HG03196 (cell line): ENCODE results near the gene LRBA.
"Not testable (repeated sequence)": the region's sequence is repeated elsewhere in the genome, so short reads cannot be mapped to it uniquely, and the experiment has no call there.

ENCODE experiments used
- ATAC-seq: cut with Tn5 transposase; IDR thresholded peaks from one replicate; pipeline ENCODE4 v1.9.1; 2021; ENCODE audit not compliant: unreplicated experiment

LRBA gene

DNA sequence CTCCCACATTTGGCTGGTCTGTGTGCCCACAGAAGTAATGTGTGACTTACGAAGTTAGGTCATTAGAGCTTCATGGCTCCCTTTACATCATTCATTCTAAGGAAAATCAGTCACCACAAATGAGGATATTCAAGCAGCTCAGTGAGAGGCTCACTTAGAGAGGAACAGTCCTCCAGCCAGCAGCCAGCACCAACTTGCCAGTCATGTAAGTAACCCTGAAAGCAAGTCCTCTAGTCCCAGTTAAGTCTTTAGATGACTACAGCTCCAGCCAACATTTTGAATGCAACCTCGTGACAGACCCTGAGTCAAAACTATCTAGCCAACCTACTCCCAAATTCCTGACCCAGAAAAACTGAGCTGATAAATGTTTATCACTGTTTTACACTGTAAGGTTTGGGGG, 71.3 kb downstream of the LRBA start:
- ATAC-seq = no peak

DNA sequence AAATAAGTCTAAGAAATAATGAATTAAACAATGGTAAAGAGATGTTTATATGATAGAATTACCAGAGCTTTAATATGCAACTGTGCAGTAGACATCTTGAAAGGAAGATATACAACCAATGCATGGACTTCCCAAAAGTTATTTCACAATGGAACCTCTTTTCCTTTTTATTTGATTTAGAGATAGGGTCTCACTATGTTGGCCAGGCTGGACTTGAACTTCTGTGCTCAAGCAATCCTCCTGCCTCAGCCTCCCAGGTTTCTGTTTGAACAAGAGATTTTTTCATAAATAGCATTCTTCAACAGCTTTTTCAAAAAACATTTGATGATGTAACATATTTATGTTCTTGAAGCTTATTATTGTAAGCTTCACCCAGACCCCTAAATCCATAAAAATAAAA, 72.0 kb downstream of the LRBA start:
- no peak for ATAC-seq

DNA sequence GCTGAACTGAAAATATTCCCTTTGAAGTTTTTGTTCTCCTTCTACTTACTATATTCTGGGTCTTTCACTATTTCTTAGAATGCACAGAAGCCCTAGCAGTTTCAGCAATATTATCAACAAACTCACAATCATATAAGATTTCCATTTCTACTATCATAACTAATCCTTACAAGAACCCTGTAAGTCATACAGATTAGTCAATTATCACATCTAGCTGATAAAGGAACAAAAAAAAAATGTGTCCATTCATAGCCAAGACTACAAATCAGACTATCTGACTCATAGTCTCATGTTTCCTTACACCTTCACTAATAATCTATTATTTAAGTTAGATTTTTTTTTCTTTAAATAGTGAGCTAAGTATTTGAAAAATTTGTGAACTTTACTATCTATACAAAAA, 72.5 kb downstream of the LRBA start:
- ATAC-seq = no peak

DNA sequence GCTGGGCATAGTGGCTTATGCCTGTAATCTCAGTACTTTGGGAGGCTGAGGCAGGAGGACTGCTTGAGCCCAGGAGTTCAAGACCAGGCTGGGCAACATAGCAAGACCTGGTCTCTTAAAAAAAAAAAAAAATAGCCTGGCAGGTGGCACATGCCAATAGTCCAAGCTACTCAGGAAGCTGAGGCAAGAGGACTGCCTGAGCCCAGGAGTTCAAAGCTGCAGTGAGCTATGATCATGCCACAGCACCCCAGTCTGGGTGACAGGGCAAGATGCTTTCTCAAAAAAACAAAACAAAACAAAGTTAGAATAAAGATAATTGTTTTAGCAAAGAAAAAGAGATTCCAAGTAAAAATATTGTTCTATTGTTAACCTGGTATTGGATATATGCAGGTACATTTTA, 75.0 kb downstream of the LRBA start:
- no peak for ATAC-seq

DNA sequence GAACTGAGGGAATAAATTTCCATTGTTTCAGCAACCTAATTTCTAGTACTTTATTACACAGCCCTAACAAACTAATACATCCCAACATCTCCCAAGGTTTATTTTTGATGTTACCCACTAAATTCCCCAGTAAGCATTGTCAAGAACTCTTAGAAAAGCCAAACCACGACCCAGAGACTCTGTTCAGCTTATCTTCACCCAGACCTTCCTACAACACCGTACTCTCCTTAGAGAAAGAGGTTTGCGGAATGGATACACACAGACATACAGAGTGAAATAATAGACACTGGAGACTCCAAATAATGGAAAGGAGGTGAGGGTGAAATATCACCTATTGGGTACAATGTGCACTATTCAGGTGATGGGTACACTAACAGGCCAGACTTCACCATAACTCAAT, 75.6 kb downstream of the LRBA start:
- ATAC-seq = no peak

DNA sequence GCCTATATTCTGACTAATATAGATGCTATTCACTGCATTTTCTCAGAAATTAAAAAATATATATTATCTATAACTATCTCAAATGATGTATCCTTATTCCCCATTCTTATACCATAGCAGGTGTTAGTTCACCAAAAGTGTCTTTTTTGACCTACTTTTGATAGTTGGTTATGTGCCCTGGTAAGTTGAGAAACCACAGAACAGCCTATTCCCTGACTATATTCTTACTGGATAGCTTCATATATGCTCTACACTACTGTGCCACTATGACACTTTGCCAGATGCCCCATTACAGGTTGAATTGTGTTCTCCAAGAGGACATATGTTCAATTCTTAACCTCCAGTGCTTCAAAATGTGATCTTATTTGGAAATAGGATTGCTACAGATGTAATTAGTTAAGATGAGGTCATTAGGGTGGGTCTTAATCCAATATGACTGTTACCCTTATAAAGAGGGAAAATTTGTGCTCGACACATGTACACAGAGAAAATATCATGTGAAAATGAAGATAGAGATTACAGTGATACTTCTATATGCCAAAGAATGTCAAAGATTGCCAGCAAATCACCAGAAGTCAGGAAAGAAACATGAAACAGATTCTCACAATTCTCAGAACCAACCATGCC, 76.1 kb downstream of the LRBA start:
- ATAC-seq = no peak

DNA sequence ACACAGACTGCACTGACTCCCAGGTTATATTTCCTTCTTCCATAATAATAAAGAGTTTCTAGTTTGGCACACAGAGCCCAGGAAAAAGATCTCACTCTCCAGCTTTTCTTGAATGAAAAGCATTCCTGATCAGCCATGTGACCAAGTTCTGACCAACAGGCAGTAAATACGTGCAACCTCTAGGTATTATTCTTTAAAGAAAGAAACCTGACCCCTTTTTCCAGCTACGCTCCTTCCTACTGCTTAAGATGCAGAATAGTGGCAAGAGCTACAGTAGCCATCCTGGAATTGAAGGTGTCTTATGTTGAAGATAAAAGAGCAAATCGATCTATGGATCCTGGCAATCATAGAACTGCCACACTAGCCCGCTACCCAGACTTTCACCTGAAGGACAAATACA, 76.7 kb downstream of the LRBA start:
- ATAC-seq = no peak

DNA sequence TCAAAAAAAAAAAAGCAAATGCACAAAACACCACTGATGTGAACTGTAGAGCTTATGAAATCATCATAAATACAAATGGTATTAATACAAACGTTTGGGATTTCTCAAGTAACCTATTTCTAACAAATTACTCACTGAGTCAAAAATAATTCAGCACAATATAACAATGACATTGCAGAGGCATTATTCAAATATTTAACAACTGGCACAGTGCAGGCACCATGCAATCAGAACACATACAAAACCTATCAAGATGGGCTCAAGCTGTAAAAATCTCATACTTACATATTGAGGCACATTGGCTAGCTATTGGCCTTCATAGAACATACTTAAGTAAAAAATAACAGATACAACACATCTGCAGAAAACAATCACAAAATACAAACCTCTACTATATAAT, 81.1 kb downstream of the LRBA start:
- no peak for ATAC-seq

DNA sequence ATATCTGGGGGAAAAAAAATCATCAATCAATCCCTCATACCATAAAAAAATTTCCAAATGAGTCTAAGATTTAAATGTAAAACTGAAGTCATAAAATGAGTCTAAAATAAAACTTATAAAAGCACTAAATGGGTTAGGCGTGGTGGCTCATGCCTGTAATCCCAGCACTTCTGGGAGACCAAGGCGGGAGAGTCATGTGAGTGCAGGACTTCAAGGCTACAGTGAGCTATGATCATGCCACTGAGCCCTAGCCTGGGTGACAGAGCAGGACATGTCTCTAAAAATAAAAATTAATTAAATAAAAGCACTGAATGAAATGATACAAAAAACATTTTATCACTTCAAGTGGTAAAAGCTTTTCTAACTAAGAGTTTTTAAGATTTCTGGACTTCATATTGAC, 83.3 kb downstream of the LRBA start:
- ATAC-seq = no peak

DNA sequence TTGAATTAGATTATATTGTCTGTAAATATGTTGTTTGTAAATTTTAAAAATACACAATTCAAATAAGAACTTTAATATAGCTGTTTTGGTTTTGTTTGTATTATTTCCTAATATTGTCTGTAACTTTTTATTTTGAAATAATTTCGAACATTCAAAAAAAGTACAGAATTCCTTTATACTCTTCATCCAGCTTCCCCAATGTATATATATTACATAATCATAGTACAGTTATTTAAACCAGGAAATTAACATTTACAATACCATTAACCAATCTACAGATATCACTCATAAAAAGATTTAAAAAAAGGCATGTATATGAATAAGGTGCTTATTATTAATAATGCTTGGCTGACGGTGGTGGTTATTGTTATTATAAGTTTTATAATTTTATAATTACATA, 84.1 kb downstream of the LRBA start:
- no peak for ATAC-seq

DNA sequence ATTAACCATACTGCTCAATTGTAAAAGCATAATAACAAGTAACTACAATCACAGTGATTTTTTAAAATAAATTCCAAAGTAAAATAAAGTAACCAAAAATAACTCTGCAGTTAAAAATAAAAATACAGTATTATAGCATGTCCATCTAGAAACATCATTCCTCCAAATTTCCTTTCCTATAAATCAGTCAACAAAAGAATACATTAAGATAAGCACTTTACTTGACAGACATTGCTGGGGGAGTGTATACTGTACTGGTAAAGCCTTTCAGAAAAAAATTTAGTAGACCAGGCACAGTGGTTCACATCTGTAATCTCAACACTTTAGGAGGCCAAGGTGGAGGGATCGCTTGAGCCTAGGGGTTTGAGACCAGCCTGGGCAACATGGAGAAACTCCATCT, 91.1 kb downstream of the LRBA start:
- ATAC-seq = no peak

DNA sequence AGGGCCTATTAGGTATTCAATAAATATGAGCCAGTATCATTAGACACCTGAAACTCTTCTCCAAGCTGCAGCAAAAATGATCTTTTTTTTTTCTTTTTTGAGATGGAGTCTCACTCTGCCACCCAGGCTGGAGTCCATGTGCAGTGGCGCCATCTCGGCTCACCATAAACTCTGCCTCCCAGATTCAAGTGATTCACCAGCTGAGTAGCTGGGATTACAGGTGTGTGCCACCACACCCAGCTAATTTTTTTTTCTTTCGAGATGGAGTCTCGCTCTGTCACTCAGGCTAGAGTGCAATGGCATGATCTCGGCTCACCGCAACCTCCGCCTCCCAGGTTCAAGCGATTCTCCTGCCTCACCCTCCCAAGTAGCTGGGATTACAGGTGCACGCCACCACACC, 93.6 kb downstream of the LRBA start:
- not testable (repeated sequence) for ATAC-seq

DNA sequence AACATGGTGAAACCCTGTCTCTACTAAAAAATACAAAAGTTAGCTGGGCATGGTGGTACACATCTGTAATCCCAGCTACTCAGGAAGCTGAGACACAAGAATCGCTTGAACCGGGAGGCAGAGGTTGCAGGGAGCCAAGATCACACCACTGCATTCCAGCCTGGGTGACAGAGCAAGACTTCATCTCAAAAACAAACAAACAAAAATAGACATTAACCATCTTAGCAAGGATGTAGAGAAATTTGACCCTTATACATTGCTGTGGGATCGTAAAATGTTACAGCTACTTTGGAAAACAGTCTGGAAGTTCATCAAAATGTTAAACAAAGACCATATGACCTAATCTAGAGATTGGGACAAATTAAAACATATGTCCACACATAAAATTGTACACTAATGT, 96.5 kb downstream of the LRBA start:
- ATAC-seq = not testable (repeated sequence)

DNA sequence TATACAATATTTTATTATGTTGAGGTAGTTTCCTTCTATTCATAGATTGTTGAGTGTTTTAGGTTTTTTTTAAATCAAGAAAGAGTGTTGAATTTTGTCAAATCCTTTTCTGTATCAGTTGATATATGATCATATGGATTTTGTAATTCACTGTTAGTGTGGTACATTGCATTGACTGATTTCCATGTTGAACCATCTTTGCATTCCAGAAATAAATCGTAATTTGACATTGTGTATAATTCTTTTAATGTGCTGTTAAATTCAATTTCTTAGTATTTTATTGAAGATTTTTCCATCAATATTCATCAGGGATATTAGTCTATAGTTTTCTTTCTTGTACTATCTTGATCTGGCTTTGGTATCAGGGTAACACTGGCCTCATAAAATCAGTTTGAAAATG, 103.8 kb downstream of the LRBA start:
- ATAC-seq = no peak

DNA sequence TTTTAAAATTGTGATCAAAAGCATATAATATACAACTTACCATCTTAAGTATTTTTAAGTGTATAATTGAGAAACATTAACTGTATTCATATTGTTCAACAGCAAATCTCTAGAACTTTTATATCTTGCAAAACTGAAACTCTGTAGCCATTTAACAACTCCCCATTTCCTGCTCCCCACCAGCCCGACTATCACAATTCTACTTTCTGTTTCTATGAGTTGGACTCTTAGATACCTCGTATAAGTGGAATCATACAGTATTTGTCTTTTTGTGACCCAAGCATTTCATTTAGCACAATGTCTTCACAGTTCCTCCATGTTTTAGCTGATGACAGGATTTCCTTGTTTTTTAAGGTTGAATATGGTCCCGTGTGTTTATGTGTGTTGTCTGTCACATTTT, 106.0 kb downstream of the LRBA start:
- no peak for ATAC-seq

DNA sequence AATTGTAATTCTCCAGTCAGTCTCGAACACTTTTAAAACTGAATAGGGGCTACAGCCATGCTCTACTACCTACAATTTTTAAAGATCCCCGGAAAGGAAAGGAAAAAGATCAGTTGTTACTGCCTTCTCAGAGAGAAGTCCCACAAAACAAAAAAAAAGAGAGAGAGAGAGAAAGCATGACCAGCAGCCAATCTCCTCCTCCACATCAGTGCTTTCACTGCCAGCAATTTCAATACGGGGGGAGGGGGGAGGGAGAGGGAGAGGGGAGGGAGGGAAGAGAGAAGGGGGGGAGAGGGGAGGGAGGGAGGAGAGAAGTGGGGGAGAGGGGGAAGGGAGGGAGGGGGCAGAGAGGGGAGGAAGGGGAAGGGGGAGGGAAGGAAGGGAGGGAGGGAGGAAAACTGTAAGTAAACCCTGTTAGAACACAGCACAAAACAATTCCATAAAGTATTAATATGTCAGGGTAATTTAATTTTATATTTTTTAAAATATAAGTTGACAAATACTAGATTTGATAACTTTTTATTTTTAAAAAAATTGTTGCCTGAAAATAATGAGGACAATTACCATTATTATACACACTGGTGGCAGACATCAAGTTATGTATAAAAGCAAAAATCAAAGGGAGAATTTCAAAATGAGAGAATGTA, 108.0 kb downstream of the LRBA start:
- no peak for ATAC-seq

DNA sequence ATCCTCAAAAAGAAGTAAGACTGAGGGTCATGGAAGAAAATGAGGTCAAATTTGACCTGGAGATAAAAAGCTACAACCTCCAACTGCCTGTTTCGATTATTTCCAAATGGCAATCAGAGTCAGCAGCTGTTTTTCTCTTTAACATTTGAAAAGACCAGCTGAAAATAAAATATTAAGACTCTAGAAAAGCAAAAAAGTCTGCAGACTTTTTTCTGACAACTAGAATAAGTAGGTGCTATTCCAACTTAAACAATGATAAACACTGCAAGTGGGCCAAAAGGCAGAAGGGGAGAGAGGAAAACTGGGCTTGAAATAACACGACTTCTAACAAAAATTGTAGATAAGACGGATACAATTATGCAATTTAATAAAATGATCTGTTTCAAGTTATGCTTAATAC, 110.4 kb downstream of the LRBA start:
- no peak for ATAC-seq

DNA sequence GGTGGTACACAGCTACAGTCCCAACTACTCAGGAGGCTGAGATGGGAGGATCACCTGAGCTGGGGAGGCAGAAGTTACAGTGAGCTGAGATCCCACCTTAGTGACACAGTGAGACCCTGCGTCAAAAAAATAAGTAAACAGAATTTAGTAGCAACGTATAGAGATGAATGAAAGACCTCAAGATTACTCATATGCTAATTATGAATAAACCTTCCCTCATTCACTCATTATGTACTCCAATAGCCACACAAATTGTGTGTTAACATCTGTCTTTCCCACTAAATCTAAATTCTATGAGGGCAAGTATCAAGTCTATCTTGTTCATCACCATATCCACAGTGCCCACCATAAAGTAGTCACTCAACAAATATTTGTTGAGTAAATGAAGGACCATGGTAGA, 111.5 kb downstream of the LRBA start:
- ATAC-seq = no peak

DNA sequence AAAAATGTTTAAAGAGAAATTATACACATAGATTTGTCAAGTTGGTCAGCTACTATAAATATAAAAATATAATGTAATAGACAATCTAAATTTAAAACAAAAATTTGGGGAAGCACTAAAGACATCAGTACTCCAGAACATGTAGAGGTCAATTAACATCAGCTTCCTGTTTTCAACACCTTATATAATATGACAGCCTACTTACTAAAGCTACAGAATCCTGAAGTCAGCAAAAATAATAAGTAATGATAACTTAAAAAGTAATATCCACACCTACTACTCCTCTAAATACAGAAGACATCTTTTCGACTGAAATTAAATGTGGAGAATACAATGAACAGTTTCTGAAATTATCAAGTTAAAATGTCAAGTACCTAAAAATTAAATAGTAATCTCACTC, 118.6 kb downstream of the LRBA start:
- no peak for ATAC-seq

DNA sequence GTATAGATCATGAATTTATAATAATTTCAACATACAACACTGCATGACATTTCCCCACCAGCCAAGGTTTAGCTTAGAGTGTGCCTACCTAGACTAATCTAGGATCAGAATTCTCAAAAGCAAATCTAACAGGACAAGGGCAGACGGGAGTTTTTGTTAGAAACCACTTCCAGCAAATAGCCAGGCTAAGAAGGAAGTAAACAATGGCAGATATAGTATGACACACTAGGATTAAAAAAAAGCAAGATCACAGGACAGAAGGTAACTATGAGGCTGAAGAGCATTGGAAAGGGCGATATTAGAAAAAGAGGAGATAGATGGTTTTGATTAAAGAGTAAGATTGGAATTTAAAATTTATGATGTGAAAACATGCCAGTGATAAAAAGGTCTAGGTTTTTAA, 124.8 kb downstream of the LRBA start:
- ATAC-seq = no peak

DNA sequence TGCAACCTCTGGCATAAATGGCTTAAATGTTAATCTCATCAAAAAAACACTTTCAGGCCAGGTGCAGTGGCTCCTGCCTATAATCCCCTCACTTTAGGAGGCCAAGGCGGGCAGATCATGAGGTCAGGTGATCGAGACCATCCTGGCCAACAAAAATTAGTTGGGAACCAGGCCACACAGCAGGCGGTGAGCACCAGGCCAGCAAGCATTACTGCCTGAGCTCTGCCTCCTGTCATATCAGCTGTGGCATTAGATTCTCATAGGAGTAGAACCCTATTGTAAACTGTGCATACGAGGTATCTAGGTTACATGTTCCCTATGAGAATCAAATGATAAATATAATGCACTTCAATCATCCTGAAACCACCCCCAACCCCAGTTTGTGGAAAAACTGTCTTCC, 125.8 kb downstream of the LRBA start:
- ATAC-seq = no peak

DNA sequence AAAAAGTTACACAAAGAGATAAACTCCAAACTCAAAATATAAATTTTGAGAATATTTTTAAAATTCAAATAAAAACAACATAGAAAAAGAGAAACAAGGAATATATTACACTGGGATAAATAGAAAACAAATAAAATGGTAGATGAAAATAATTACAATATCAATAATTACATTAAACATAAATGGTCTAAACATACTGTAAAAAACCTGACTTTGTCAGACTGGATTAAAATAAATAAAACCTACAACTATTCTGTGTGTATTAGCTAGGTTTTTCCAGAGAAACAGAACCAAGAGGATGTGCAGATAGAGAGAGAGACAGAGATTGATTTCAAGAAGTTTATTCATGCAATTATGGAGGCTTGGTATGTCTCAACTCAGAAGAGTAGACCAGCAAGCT, 126.5 kb downstream of the LRBA start:
- no peak for ATAC-seq

DNA sequence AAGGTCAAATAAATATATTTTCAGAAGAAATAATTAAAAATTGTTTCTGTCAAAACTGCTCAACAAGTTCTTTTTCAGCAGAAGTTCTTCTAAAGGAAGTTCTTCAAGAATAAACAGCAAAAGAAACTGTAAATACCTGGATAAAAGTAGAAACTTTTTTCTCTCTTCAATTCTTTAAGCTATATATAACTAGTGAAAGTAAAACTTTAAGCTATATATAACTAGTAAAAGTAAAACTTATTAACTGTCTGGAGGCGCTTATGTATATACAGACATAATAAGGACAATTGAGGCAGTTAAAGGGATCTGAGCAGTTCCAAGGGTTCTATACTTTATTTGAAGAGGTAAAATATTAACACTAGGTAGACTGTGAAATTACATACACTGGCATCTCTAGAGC, 126.9 kb downstream of the LRBA start:
- ATAC-seq = no peak
